UCSD-AML1 (cell line): ENCODE data around the gene SP6.
A peak's percentile ranks its signal among the peaks of the same experiment; 100 is the strongest.

Experiments
- DNase-seq: peaks from one replicate; lab custom pipeline; 2025; ENCODE audit not compliant: unreplicated experiment; lab: John Stamatoyannopoulos, UW

SP6 gene

GRCh38 chr17:47850692-47851573 is at the start of gene SP6:
SP6 (minus strand) TSS chr17:47851163; CDS start chr17:47848429, 2,734 bp downstream.
- DNase-seq = no peak

DNA sequence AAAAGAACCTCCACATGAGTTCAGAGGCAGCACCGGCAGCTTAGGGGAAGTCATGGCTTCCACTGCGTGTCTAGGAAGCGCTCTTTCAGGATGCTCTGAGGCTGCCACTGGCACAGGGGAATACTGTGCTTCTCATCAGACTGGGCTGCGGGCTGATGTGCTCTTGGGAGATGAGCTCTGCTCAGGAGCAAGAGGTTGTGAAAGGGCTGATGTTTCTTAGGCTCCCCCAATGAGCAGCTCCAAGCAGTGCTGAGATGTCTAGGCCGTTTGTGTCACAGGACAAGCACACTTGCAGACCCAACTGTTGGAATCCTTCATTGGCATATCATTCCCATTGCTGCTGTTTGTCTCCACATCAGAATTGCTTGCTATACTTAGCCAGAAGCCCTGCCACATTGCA is 48.7 kb upstream of the SP6 start:
- no peak for DNase-seq

- DNase-seq = no peak
These were observed 47.3 kb upstream of the SP6 start for GRCh38 chr17:47898241-47898640.

- no peak for DNase-seq
These were observed 46.6 kb upstream of the SP6 start for GRCh38 chr17:47897561-47897960.

DNA sequence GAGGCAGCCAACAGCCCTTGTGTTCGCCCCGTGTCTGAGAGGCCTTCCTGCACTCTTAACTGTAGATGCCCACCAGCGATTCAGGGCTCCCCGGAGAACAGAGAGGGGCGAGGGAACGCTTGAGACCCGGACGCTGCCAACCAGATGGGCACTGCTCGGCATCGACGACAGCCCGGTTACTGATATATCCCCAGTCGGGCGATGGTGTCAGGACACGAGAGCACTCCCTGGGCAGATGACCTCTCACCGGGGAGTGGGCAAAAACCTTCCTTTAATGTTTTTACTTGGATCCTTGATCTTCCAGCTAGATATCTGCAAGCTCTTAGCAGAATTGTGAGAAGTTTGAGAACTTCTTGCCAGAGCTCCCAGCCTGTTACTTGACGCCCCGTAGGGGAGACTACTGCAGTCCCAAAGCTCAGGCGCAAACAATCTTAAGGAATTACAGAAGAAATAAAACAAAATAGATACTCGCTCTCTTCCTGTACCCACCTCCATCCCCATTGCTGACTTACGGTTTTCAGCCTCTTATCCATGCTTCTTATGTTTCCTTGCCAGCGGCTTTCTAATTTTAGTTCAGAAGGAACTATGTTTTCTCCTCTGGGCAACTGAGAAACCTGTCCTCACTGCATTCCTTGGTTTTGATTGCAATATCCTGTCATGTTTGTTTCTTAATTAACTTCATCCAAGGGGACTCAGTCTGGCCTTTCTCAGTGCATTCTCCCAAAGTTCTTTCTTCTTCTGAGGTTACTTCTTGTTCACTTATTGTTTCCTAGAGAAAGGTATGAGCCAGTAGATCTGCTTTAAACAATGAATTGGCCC is 45.9 kb upstream of the SP6 start:
- no peak for DNase-seq

DNA sequence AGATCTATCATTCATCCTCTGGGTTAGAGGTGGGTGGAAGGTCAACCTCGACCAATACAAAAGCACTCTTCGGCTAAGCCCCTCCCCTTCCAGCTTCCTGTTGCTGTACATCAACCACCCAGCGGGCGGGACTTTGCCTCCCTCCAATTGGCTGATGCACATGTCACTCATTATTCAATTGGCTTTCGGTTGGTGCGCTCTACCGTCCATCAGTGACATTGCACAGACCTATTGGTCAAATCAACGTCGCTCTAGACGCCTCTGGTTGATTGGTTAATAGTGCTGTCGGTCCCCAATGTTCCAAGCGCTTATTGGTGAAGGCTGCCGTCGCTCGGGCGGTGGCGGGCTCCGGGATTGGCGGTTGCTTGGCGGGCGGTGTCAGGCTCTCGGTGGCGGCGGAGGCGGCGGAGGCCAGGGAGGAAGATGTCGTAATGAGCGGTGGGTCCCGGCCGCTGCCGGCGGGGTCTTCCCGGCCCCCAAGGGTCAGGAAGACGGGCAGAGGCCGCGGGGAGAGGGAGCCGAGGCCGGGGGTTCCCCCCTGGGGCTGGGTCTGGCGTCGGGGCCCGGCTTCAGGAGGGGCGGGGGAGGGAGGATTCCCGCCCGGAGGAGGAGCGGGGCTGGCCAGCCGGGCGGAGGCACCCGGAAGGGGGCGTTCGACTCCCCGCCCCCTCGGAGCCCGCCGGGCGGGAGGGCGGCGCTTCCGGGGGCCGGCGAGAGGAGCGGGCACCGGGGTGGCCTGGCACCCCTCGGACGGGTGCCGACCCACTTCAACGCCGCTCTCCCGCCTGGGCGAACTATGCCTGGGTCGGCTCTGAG is 45.1 kb upstream of the SP6 start, which contains the start of gene SP2:
SP2 (plus strand) TSS at position 381 of the 816 bp plus-strand sequence; CDS start at position 432, 51 bp downstream.
- peak; percentile 99 for DNase-seq

DNA sequence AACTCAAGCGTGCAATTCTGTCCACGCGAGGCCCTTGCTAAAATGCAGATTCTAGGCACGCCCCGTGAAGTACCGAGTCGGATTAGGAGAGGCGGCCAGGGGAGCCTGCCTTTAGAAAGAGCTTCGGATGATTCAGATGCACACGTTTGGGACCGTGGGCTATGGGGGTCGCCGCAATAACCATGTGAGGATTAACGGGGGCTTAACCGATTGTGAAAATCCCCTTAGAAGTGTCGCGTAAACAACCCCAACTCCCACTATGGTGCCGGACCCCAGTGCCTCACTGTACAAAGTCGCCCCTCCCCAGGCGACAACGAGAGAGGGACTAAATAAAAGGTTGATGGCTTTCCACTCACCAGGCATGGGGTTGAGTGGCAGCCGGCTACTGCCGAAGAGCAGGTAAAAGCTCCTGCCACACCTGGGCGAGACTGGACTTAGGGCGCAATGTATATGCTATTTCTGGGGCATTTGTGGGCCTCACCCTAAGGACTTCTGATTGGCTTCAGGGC is 44.4 kb upstream of the SP6 start:
- DNase-seq = peak; percentile 63

- no peak for DNase-seq
These were observed 43.8 kb upstream of the SP6 start for GRCh38 chr17:47894498-47895346.

- no peak for DNase-seq
These were observed 40.7 kb upstream of the SP6 start for GRCh38 chr17:47891545-47892088.

DNA sequence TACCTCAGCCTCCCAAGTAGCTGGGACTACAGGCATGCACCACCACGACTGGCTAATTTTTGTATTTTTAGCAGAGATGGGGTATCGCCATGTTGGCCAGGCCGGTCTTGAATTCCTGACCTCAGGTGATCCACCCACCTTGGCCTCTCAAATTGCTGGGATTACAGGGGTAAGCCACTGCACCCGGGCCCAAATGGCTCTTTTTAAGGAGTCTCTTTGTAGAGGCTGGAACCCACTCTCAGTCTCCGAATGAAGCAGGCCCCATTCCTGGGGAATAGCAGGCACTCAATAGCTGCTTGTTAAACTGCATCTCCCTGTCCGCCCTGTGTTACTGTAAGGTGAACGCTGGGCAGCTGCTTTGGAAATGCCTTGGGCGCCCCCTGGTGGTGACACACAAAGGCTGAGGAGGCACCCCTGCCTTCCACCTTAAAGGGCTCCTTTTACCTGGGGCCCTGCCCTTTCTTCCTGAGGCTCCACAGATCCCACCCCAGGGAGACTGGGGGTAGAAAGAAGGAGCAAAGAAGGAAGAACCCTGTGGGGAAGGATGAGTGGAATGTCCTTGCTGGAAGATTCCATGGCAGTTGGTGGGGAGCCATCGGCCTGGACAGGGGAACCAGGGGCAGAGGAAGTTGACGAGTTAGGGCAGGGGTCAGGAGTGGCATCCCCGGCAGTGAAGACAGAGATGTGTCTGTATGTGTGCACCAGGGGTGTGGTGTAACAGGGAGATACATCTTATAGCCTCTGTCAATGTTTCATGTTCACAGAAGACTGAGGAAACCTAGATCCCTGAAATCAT is 39.0 kb upstream of the SP6 start:
- peak; percentile 82 for DNase-seq

- DNase-seq = no peak
These were observed 37.3 kb upstream of the SP6 start for GRCh38 chr17:47888293-47888692.

- DNase-seq = no peak
These were observed 34.2 kb upstream of the SP6 start for GRCh38 chr17:47884905-47885730.

- DNase-seq = no peak
These were observed 33.4 kb upstream of the SP6 start for GRCh38 chr17:47884427-47884740.

GRCh38 chr17:47883589-47884426 is 32.8 kb upstream of the SP6 start:
- no peak for DNase-seq

- DNase-seq = no peak
These were observed 32.0 kb upstream of the SP6 start for GRCh38 chr17:47882695-47883588.

DNA sequence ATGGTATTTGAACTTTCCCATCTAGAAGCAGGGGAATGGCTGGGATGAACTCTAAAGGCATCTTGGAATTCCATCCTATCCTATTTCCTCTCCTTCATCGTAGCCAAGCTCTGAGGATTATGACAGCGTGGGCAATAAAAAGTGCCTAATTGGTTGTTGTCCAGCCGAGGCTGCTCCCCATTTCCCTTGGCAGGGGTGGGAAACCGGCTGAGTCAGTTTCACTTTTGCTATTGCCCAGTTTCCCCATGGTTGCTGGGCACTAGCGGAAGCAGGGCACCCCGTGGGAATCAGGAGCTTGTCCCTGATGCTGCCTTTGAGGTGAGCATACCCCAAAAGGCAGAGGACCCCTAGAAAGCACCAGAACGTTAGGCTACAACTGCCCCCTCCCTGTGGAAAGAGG is 31.3 kb upstream of the SP6 start:
- DNase-seq = no peak
